WTC11 (cell line): ENCODE data around the gene BLCAP.
"Not testable (repeated sequence)": the region's sequence is repeated elsewhere in the genome, so short reads cannot be mapped to it uniquely, and the experiment has no call there.

Source experiments
- AFF4 ChIP-seq: sonication (generic); formaldehyde crosslinking; IDR thresholded peaks from 2 replicates; pipeline ENCODE4 v1.8.1; 2023; ENCODE audit warnings: mild to moderate bottlenecking, missing genetic modification reagents, borderline replicate concordance
- CTCF ChIP-seq: fragments of 200-600 bp; IDR thresholded peaks from 2 replicates; pipeline ENCODE4 v1.8.0; 2022; ENCODE audit warnings: antibody characterized with exemption
- E2F1 ChIP-seq: sonication (generic); formaldehyde crosslinking; IDR thresholded peaks from 2 replicates; pipeline ENCODE4 v1.8.0; 2022; ENCODE audit warnings: mild to moderate bottlenecking, missing genetic modification reagents
- E2F5 ChIP-seq: sonication (generic); formaldehyde crosslinking; IDR thresholded peaks from 2 replicates; pipeline ENCODE4 v1.8.1; 2022; ENCODE audit warnings: mild to moderate bottlenecking, moderate library complexity, missing genetic modification reagents
- EMX1 ChIP-seq: fragments of 250-450 bp; sonication (Bioruptor Pico); IDR thresholded peaks from 2 replicates; pipeline ENCODE4 v1.8.0; 2021; ENCODE audit warnings: mild to moderate bottlenecking
- ESRRA ChIP-seq: sonication (generic); formaldehyde crosslinking; IDR thresholded peaks from 2 replicates; pipeline ENCODE4 v1.8.1; 2022; ENCODE audit warnings: mild to moderate bottlenecking, missing genetic modification reagents, borderline replicate concordance
- NFYB ChIP-seq: sonication (generic); formaldehyde crosslinking; conservative IDR thresholded peaks from 2 replicates; pipeline ENCODE4 v1.8.0; 2022; ENCODE audit warnings: low read depth, missing genetic modification reagents
- RELA ChIP-seq: sonication (generic); formaldehyde crosslinking; IDR thresholded peaks from 2 replicates; pipeline ENCODE4 v1.8.1; 2022; ENCODE audit warnings: missing genetic modification reagents, mild to moderate bottlenecking, borderline replicate concordance
- SMAD3 ChIP-seq: sonication (generic); formaldehyde crosslinking; IDR thresholded peaks from 2 replicates; pipeline ENCODE4 v1.8.0; 2022; ENCODE audit warnings: missing genetic modification reagents, mild to moderate bottlenecking, borderline replicate concordance
- STAT6 ChIP-seq: sonication (generic); formaldehyde crosslinking; conservative IDR thresholded peaks from 2 replicates; pipeline ENCODE4 v1.8.1; 2023; ENCODE audit warnings: mild to moderate bottlenecking, low read depth, missing genetic modification reagents, moderate library complexity
- TP53 ChIP-seq: sonication (generic); formaldehyde crosslinking; IDR thresholded peaks from 2 replicates; pipeline ENCODE4 v1.8.1; 2023; ENCODE audit warnings: mild to moderate bottlenecking, missing genetic modification reagents
- USF2 ChIP-seq: sonication (generic); formaldehyde crosslinking; IDR thresholded peaks from 2 replicates; pipeline ENCODE4 v1.8.1; 2023; ENCODE audit warnings: mild to moderate bottlenecking, missing genetic modification reagents, moderate library complexity

- not testable (repeated sequence) for TF ChIP-seq CTCF; AFF4 (CRISPR knock-in tag); RELA (CRISPR knock-in tag); SMAD3 (CRISPR knock-in tag); USF2; EMX1 (CRISPR knock-in tag); ESRRA (CRISPR knock-in tag); STAT6 (CRISPR knock-in tag); NFYB (CRISPR knock-in tag); E2F5 (CRISPR knock-in tag); E2F1 (CRISPR knock-in tag); TP53
Observed at GRCh38 chr20:37540838-37541237, 13.2 kb upstream of the BLCAP start.
